Spleen (tissue), 11 donors: ENCODE measurements around the gene EFL1. TPM values are rescaled to one million over a fixed set of nuclear protein-coding genes. Genes with fewer than 3 reads are reported as not detected.
"Not testable (repeated sequence)": the region's sequence is repeated elsewhere in the genome, so short reads cannot be mapped to it uniquely, and the experiment has no call there.

ENCODE experiments used
- DNase-seq: peaks from one replicate; pipeline ENCODE4 v3.0.0-alpha.2; 2020
- H3K27ac ChIP-seq, 8 donors: fragments of 200-600 bp; sonication (generic) in 7 of 8; 1 replicate in 4 of 8; 2 replicates in 4 of 8; pipeline versions ENCODE4 v1.5.0 to v1.8.0; 2016 to 2021; ENCODE audit warnings: inconsistent platforms in 4 of 8, mild to moderate bottlenecking in 4 of 8, moderate library complexity in 1 of 8
- H3K27me3 ChIP-seq, 7 donors: fragments of 200-600 bp; sonication (generic) in 6 of 7; replicated peaks in 1 of 7; 1 replicate in 4 of 7; 2 replicates in 3 of 7; pipeline versions ENCODE4 v1.5.0 to v1.8.0; 2016 to 2021; ENCODE audit warnings: inconsistent platforms in 3 of 7, mild to moderate bottlenecking in 1 of 7
- H3K36me3 ChIP-seq, 6 donors: fragments of 200-600 bp; sonication (generic) in 5 of 6; 1 replicate in 4 of 6; 2 replicates in 2 of 6; pipeline versions ENCODE4 v1.5.0 to v1.8.0; 2016 to 2021; ENCODE audit warnings: inconsistent platforms in 2 of 6
- H3K4me1 ChIP-seq, 6 donors: fragments of 200-600 bp; sonication (generic) in 5 of 6; 1 replicate in 3 of 6; 2 replicates in 3 of 6; pipeline versions ENCODE4 v1.5.0 to v1.8.0; 2016 to 2021; ENCODE audit warnings: inconsistent platforms in 3 of 6
- H3K4me3 ChIP-seq, 8 donors: fragments of 200-600 bp; sonication (generic) in 7 of 8; 1 replicate in 4 of 8; 2 replicates in 4 of 8; pipeline versions ENCODE4 v1.5.0 to v1.8.0; 2016 to 2021; ENCODE audit warnings: inconsistent platforms in 4 of 8, mild to moderate bottlenecking in 4 of 8, moderate library complexity in 2 of 8
- H3K9me3 ChIP-seq, 8 donors: fragments of 200-600 bp; sonication (generic) in 7 of 8; 1 replicate in 4 of 8; 2 replicates in 4 of 8; pipeline versions ENCODE4 v1.5.0 to v1.8.0; 2016 to 2021; ENCODE audit warnings: inconsistent platforms in 4 of 8
- POLR2A ChIP-seq, 3 donors: fragments of 450-650 bp; IDR thresholded peaks; one replicate each; pipeline ENCODE4 v1.5.1; 2017; ENCODE audit warnings: antibody characterized with exemption in 3 of 3, mild to moderate bottlenecking in 1 of 3
- POLR2AphosphoS5 ChIP-seq, 3 donors: sonication (generic); formaldehyde crosslinking; IDR thresholded peaks; one replicate each; pipeline ENCODE4 v1.5.1; 2017; ENCODE audit warnings: antibody characterized with exemption in 3 of 3
- WGBS, 5 donors: extraction: QIAGEN DNeasy Blood & Tissue Kit in 3 of 5; methylation state at CpG; one replicate each; pipeline versions ENCODE4 v1.1.5 to v1.1.7; 2013 to 2018; 5-methylcytosine and 5-hydroxymethylcytosine counted together
- intact Hi-C: fragments of 100-400 bp; cut with DNase I; formaldehyde crosslinking; loops from one replicate; pipeline ENCODE4 v1.15.0; 2023; ENCODE audit warnings: low total_unique reads
- polyA plus RNA-seq, 3 donors: library from polyadenylated mRNA; stranded (reverse); fragments of 200-250 nt; gene quantifications; one replicate each; pipeline ENCODE4 v1.2.1, GENCODE V29; 2013
- total RNA-seq, 7 donors: library from RNA; depleted of rRNA in 3 of 7; stranded (reverse); fragments of >200 nt in 3 of 7; fragmentation: NEBNext Ultra II Directional in 4 of 7; extraction: Animal tissue kit (Norgen Biotek cat#: 25700) in 4 of 7; gene quantifications; one replicate each; pipeline versions ENCODE4 v1.1.0 to v1.2.1, GENCODE V29; 2016 to 2021
- TF ChIP-seq, protein P1 (sequence below), 11 experiments: fragments of 200-600 bp in 7 of 11; fragments of 450-650 bp in 4 of 11; sonication (generic) in 4 of 11; IDR thresholded peaks in 8 of 11; conservative IDR thresholded peaks in 3 of 11; 1 replicate in 7 of 11; 2 replicates in 4 of 11; pipeline versions ENCODE4 v1.4.0 to v1.8.0; 2016 to 2021; ENCODE audit warnings: antibody characterized with exemption in 11 of 11, inconsistent platforms in 4 of 11, mild to moderate bottlenecking in 1 of 11
- donor health status: healthy with polysubstance abuse.
- donor health status: DM: no; HTN: no; CAD: no; lungs with moderate emphysema.
- donor health status: DM: no; HTN: no; CAD: no.
- donor health status: Bipolar disorder and iron deficiency.
- donor health status: healthy.
- donor health status: DM: no; HTN: no; CAD: no.
- donor health status: DM: yes; HTN: yes; CAD: no.

EFL1 gene
- total and polyA plus RNA-seq, 10 donors = 3.1 to 21.9 (median 17.4) TPM

DNA sequence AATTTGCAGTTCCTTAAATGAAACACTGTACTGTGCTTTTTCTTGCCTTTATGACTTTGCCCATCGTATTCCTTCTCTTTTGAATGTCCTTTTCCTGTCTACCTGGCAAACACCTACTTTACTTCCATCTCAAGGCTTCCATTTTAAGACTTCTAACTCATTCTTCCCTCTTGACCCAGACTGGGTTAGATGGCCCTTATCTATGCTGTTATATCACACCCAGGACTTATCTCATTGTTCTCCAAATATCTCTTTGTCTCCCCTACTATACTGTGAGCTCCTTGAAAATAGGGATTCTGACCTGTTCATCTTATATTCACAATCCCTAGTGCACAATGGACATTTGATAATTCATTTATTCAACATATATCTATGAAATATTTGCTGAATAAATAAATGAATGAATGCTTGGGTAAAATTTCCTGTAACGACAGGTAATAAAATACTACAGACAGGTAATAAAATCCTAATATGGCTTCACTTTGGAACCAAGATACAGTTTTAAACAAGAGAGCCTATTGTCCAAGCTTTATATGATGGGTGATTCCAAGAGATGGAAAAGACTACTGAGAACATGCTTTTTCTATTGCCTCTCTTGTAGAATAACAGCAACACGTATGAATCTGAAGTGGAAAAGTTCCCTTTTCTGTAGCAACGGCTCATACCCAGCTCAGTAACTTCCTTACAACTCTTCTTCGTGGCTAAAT lies 22.7 kb downstream of the EFL1 start:
- Histone ChIP-seq H3K4me3 (no peak overlapping the region), H3K27ac (no peak overlapping the region), H3K36me3 (peaks cover 0 to 69% (median 29%) of the 10 kb centered on the region in 6 donors), H3K4me1 (peaks cover 0 to 4% (median 0%) of the 10 kb centered on the region in 6 donors), H3K9me3 (no peaks in the 10 kb centered on the region), H3K27me3 (no peaks in the 10 kb centered on the region)
- 92 to 97% (median 93%) methylated on average over 5 of the region's 5 CpGs for WGBS, 5 donors
- TF ChIP-seq POLR2AphosphoS5 (IDR thresholded peaks at IDR 0.05) (no peak), POLR2A (IDR thresholded peaks at IDR 0.05) (no peak)
- TF ChIP-seq, protein P1, sequence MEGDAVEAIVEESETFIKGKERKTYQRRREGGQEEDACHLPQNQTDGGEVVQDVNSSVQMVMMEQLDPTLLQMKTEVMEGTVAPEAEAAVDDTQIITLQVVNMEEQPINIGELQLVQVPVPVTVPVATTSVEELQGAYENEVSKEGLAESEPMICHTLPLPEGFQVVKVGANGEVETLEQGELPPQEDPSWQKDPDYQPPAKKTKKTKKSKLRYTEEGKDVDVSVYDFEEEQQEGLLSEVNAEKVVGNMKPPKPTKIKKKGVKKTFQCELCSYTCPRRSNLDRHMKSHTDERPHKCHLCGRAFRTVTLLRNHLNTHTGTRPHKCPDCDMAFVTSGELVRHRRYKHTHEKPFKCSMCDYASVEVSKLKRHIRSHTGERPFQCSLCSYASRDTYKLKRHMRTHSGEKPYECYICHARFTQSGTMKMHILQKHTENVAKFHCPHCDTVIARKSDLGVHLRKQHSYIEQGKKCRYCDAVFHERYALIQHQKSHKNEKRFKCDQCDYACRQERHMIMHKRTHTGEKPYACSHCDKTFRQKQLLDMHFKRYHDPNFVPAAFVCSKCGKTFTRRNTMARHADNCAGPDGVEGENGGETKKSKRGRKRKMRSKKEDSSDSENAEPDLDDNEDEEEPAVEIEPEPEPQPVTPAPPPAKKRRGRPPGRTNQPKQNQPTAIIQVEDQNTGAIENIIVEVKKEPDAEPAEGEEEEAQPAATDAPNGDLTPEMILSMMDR (IDR thresholded peaks at IDR 0.05 in 8 of 11, conservative IDR thresholded peaks at IDR 0.05 in 3 of 11) = no peak
- intact Hi-C loops = no loop called here
- DNase-seq = no peak

DNA sequence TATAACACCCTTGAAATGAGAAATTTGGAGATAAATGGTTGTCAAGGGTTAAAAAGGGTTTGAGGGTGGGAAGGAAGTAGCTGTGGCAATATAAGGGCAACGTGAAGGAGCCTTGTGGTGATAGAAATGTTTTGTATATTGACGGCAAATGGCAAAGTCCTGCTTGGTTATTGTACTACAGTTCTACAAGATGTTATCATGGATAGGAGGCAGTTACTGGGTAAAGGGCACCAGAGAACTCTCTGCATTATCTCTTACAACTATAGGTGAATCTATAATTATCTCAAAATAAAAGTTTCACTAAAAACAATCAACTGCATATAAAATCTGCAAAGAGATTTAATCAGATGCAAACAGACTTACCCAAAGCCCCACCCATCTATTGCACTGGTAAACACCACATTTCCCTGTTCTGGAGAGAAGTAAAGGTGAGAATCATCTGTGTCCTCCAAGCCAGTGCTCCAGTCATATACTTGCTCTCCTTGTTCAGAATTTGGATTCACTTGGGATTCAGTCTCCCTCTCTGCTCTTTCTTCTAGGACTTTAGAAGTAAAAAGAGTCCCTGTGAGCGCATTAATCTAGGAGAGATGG lies 24.5 kb downstream of the EFL1 start:
- H3K4me3 ChIP-seq, H3K27ac ChIP-seq, DNase-seq, H3K9me3 ChIP-seq, H3K27me3 ChIP-seq, intact Hi-C loops: not testable (repeated sequence)
- H3K4me1 ChIP-seq = peaks cover 0 to 11% (median 0%) of the 10 kb centered on the region in 6 donors
- 37 to 62% (median 52%) methylated on average over 2 to 3 of the region's 3 CpGs for WGBS, 5 donors
- peaks cover 0 to 61% (median 29%) of the 10 kb centered on the region in 6 donors for H3K36me3 ChIP-seq

DNA sequence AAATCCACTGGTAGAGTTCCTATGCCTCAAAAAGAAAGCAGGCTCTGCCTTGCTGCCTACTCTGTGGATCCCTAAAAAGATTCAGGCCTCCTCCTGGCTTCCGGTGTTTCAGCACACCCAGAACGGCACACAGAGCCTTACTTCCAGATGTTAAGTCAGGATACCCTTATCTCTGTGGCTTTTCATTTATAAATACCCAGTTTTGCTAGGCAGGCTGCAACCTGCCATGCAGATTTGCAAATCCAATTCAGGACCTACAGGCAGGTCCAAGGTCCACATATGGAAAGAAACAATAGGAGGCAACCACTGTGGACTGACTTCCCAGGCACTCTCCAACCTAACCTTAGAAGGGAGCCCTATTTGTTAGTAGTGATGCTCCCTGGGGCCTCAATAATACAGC lies 30.7 kb downstream of the EFL1 start:
- no peak overlapping the region for H3K4me3 ChIP-seq
- no peak overlapping the region for H3K27ac ChIP-seq
- WGBS, 5 donors = 88 to 98% (median 92%) methylated on average over 2 of the region's 2 CpGs
- TF ChIP-seq POLR2A (IDR thresholded peaks at IDR 0.05) = no peak
- TF ChIP-seq, protein P1 (IDR thresholded peaks at IDR 0.05 in 8 of 11, conservative IDR thresholded peaks at IDR 0.05 in 3 of 11) = no peak
- intact Hi-C loops = no loop called here
- peaks cover 0 to 14% (median 0%) of the 10 kb centered on the region in 6 donors for H3K4me1 ChIP-seq
- DNase-seq = no peak
- H3K36me3 ChIP-seq = peaks cover 0 to 59% (median 28%) of the 10 kb centered on the region in 6 donors
- no peaks in the 10 kb centered on the region for H3K9me3 ChIP-seq
- H3K27me3 ChIP-seq = no peaks in the 10 kb centered on the region

DNA sequence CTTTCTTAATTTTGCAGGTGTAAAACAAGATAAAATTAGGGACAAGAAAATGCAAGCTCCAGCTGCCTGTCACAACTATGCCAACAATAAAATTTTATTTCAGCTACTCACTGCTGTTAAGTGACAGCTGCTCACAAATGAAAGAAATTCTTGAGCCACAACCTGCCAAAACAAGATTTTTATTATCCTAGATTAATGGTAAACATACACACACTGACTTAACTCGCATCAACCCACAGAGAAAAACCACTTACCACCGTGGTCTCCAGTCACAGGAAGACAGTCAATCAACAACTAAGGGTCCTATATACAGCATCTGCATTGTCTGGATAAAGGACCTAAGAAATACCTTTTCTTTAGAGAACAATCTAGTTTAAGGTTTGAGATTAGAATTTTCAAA lies 31.3 kb downstream of the EFL1 start:
- Histone ChIP-seq H3K9me3 (no peaks in the 10 kb centered on the region), H3K4me3 (no peak overlapping the region), H3K27me3 (no peaks in the 10 kb centered on the region), H3K36me3 (peaks cover 0 to 59% (median 23%) of the 10 kb centered on the region in 6 donors), H3K4me1 (peaks cover 0 to 14% (median 0%) of the 10 kb centered on the region in 6 donors), H3K27ac (no peak overlapping the region)
- TF ChIP-seq POLR2A (IDR thresholded peaks at IDR 0.05) (no peak), POLR2AphosphoS5 (IDR thresholded peaks at IDR 0.05) (no peak)
- TF ChIP-seq, protein P1 (IDR thresholded peaks at IDR 0.05 in 8 of 11, conservative IDR thresholded peaks at IDR 0.05 in 3 of 11) = no peak
- 40 to 52% (median 45%) methylated on average over 2 of the region's 2 CpGs for WGBS, 5 donors
- intact Hi-C loops = no loop called here
- no peak for DNase-seq
